Heart left ventricle (tissue), 13 donors: ENCODE data around the gene OTUD1.

Experiments used
- CTCF ChIP-seq, 12 donors: fragments of 200-600 bp; sonication (generic) in 4 of 12; IDR thresholded peaks; one replicate each; pipeline versions ENCODE4 v1.5.0 to v1.8.0; 2018 to 2022; ENCODE audit warnings: antibody characterized with exemption in 12 of 12, mild to moderate bottlenecking in 5 of 12
- POLR2A ChIP-seq, 2 donors: fragments of 450-650 bp; IDR thresholded peaks; one replicate each; pipeline ENCODE4 v1.6.1; 2017; ENCODE audit warnings: antibody characterized with exemption in 2 of 2, mild to moderate bottlenecking in 2 of 2, moderate library complexity in 2 of 2
- donor health status: ischemic (EF 13 %, LVEDD 7.1; RV severe dilation, severe dysfunction).
- donor health status: DM: no; HTN: yes; CAD: no.
- donor health status: DM: no; HTN: no; CAD: no.
- donor health status: ischemic (EF 25% LVEDD 6.9; RV normal size, moderate dysfunction).
- donor health status: ischemic (EF 25% LVEDD 5.7; RV mildly dilated, moderate dysfunction).
- donor health status: ischemic (EF 35%, LVEDD 5.7; RV mildly dilated, moderate dysfunction).
- donor health status: nonischemic (EF 11% LVEDD 7.7; RV severe dilation, severe dysfunction).
- donor health status: DM: yes; HTN: yes; CAD: no.
- donor health status: PGD.
- donor health status: ischemic (EF 29% LVEDD 5.4; RV normal size, mild dysfunction).
- donor health status: nonischemic (EF 23%, LVEDD 6.1; RV moderate dilation, normal function).

GRCh38 chr10:23479798-23480473, 41.1 kb downstream of the OTUD1 start:
- TF ChIP-seq POLR2A (IDR thresholded peaks at IDR 0.05): no peak
- no peak for TF ChIP-seq CTCF (IDR thresholded peaks at IDR 0.05)
